Measurements from ENCODE around the gene MEGF6.

The MEGF6 gene

DNA sequence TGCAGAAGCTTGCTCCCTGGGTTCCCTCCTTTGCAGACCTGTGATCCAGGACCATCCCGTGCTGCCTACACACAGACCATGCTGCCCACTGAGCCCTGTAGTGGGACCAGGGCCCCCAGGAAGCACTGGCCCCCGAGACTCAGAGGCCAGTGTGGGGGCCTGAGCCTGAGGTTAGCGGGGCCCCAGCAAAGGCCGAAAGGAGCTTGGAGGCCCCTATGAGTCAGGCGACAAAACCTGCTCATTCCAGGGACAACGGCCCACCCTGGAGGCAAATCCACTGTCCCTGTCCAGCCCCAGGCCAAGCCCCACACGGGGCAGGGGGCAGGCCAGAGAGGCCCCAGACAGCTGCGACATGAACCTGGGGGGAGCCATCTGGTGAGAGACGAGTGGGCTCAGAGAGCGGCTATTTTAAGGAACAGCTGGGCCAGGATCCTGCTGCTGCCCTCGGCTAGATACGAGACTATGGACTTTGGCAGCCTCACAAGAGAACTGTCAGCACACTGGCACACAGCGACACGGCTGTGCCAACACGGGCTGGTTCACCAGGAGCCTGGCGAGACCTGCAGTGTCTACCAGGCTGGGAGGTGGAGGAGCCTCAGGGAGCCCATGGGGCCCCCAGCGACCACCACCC, 82.1 kb downstream of the MEGF6 start:
- H3K4me3 ChIP-seq (ENCODE audit: low read length) = no peak overlapping the region
- DNase-seq (ENCODE audit: low read depth, low spot score) = no peak
- H3K4me1 ChIP-seq (ENCODE audit: control insufficient read depth, insufficient read depth, low read length) = peaks cover 7% of the 10 kb centered on the region; the same call in 1 of the 2 replicates
- peaks cover 6% of the 10 kb centered on the region for H3K27me3 ChIP-seq (ENCODE audit: control insufficient read depth, insufficient read depth, low read length)
- H3K36me3 ChIP-seq (ENCODE audit: control insufficient read depth, insufficient read depth, low read length) = no peaks in the 10 kb centered on the region
- no peaks in the 10 kb centered on the region for H3K9me3 ChIP-seq (ENCODE audit: control insufficient read depth, insufficient read depth, low read length)
- no peak overlapping the region for H3K27ac ChIP-seq (ENCODE audit: low read length)
- WGBS (ENCODE audit: insufficient coverage, insufficient read length) = no CpG with 5 or more reads among the region's 17 CpGs

DNA sequence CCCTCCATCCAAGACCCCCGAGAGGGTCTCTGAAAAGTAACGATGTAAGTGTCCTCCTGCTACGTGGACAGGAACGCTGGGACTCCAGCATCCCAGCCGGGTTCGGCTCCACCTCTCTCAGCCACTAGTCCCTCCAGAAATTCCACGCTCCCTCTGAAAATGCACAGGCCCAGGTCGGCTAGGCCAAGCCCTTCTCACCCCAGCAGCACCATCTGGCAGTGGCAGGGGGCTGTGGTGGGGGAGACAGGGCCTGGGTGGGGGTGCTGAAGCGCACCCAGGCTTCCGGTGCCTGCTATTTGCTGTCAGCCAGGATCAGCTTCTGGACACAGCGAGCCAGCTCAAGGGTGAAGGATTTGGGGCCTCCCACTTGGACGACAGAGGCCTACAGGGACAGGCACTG, 83.5 kb downstream of the MEGF6 start:
- Histone ChIP-seq H3K27me3 (ENCODE audit: control insufficient read depth, insufficient read depth, low read length) (peaks cover 6% of the 10 kb centered on the region), H3K4me3 (ENCODE audit: low read length) (no peak overlapping the region), H3K4me1 (ENCODE audit: control insufficient read depth, insufficient read depth, low read length) (peaks cover 7% of the 10 kb centered on the region; the same call in 1 of the 2 replicates), H3K36me3 (ENCODE audit: control insufficient read depth, insufficient read depth, low read length) (no peaks in the 10 kb centered on the region), H3K27ac (ENCODE audit: low read length) (no peak overlapping the region), H3K9me3 (ENCODE audit: control insufficient read depth, insufficient read depth, low read length) (no peaks in the 10 kb centered on the region)
- DNase-seq (ENCODE audit: low read depth, low spot score) = no peak
- no CpG with 5 or more reads among the region's 12 CpGs for WGBS (ENCODE audit: insufficient coverage, insufficient read length)

DNA sequence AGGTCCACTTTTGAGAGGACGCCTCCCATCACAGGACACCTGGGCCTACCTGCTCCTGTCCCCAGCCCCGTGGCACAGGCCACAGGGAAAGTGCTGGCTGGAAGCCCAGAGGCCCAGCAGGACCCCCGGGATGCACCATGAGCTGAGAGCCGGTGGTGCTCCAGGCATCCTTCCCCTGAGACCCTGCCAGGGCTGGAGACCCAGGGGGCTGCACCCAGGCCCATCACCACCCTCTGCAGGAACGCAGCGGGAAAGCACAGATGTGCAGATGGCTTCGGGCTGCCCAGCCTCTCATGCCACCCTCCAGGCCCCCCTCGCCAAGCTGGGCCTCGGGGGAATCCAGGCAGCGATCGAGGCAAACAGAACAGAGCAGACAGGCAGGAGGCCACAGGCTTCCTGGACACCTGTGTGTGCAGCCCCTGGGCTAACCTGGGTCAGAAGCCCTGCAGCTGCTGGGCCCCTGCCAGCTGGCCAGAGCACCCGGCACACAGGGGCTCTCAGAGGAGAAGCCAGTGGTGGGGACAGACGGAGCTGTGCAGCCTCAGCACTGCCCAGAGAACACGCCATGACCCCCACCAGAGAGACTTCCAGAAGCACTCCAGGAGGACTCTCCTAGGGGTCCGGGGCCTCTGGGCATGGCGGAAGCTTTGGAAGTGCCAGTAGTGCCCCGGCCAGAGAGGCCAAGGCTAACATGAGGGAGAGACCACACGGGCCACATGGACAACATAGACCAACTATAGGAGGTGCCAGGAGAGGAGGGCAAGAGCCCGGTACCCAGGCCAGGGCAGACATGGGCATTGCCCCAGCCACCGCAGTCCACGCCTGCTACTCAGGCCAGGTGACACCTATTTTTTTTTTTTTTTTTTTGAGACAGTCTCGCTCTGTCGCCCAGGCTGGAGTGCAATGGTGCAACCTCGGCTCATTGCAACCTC, 85.5 kb downstream of the MEGF6 start:
- no peaks in the 10 kb centered on the region for H3K9me3 ChIP-seq (ENCODE audit: control insufficient read depth, insufficient read depth, low read length)
- peaks cover 4% of the 10 kb centered on the region; the same call in 1 of the 2 replicates for H3K4me1 ChIP-seq (ENCODE audit: control insufficient read depth, insufficient read depth, low read length)
- H3K27me3 ChIP-seq (ENCODE audit: control insufficient read depth, insufficient read depth, low read length) = peaks cover 6% of the 10 kb centered on the region
- H3K36me3 ChIP-seq (ENCODE audit: control insufficient read depth, insufficient read depth, low read length) = no peaks in the 10 kb centered on the region
- H3K27ac ChIP-seq (ENCODE audit: low read length) = no peak overlapping the region
- WGBS (ENCODE audit: insufficient coverage, insufficient read length) = no CpG with 5 or more reads among the region's 24 CpGs
- no peak for DNase-seq (ENCODE audit: low read depth, low spot score)
- no peak overlapping the region for H3K4me3 ChIP-seq (ENCODE audit: low read length)

DNA sequence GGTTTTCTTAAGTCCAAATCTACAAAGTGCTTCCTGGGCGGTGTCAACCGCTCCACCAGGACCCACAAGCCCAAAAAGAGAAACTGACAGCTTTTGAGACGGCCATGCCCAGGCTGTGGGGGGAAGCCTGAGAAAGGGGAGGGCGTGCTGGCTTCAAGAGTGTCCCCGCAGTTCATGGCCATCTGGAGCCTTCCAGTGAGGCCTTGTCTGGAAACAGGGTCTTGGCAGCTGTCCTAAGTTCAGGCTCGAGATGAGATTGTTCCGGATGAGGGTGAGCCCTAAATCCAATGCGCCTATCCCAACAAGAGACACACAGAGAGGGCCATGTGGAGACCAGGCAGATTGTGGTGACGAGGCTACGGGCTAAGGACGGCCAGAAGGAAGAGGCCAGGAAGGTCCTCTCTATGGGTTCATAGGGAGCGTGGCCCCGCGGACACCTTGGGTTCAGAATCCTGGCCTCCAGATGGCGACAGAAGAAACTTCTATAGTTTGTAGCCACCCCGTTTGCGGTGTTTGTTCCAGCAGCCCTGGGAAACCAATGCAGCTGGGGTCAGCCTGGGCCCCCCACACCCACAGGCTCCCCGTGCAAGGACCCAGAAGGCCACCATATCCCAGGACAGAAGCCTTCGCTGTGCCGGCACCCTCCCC, 86.6 kb downstream of the MEGF6 start:
- Histone ChIP-seq H3K36me3 (ENCODE audit: control insufficient read depth, insufficient read depth, low read length) (no peaks in the 10 kb centered on the region), H3K4me1 (ENCODE audit: control insufficient read depth, insufficient read depth, low read length) (no peaks in the 10 kb centered on the region), H3K27me3 (ENCODE audit: control insufficient read depth, insufficient read depth, low read length) (no peaks in the 10 kb centered on the region), H3K9me3 (ENCODE audit: control insufficient read depth, insufficient read depth, low read length) (no peaks in the 10 kb centered on the region), H3K4me3 (ENCODE audit: low read length) (no peak overlapping the region), H3K27ac (ENCODE audit: low read length) (no peak overlapping the region)
- DNase-seq (ENCODE audit: low read depth, low spot score) = no peak
- no CpG with 5 or more reads among the region's 20 CpGs for WGBS (ENCODE audit: insufficient coverage, insufficient read length)

DNA sequence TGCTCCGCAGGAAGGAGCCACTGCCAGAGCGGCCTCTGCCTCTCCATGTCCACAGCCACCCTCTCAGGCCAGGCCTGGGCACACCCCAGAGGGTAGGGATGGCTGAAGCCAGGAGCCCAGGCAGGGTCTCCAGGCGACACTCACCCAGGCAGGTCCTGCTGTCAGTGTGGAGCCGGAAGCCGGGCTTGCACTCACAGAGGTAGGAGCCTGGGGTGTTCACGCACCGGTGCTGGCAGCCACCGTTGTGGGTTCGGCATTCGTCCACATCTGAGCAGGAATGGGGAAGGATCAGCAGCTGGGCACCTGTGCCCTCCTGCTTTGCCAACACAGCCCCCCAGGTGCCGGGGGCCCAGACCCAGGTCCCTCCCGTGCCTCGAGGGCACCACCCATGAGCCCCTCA, 87.3 kb downstream of the MEGF6 start:
- DNase-seq (ENCODE audit: low read depth, low spot score) = no peak
- H3K9me3 ChIP-seq (ENCODE audit: control insufficient read depth, insufficient read depth, low read length) = no peaks in the 10 kb centered on the region
- H3K36me3 ChIP-seq (ENCODE audit: control insufficient read depth, insufficient read depth, low read length) = no peaks in the 10 kb centered on the region
- no peaks in the 10 kb centered on the region for H3K4me1 ChIP-seq (ENCODE audit: control insufficient read depth, insufficient read depth, low read length)
- H3K27ac ChIP-seq (ENCODE audit: low read length) = no peak overlapping the region
- H3K4me3 ChIP-seq (ENCODE audit: low read length) = no peak overlapping the region
- no CpG with 5 or more reads among the region's 13 CpGs for WGBS (ENCODE audit: insufficient coverage, insufficient read length)
- no peaks in the 10 kb centered on the region for H3K27me3 ChIP-seq (ENCODE audit: control insufficient read depth, insufficient read depth, low read length)

DNA sequence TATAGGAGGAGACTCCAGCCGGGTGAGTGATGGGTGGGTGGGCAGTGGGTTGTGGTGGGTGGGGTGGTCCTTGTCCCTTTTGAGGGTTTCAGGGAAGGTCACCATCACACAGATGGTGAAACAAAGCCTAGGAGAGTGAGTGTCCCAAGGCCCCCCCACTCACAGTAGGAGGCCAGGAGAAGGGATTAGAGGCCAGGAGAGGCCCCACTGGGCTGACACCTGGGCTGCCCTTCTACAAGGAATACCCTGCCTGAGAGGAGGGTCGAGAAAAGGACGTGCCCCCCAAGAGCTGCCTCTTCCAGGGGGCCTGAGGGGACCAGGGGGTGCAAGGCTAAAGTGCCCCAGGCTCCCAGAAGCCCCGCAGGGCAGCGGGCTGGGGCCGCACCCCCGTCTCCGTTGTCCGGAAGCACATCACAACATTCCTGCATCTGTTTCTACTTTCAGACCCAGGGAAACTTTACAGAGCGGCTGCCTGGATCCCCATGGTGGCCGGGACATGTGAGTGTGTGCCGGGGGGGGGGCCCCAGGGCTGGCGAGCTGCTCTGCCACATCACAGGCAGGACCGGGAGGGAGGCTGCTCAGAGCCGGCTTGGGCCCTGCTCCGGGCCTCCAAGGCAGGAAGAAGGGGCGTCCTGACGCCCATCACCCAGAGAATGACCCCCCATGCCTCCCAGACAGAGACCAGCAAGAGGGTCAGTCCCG, 88.6 kb downstream of the MEGF6 start:
- no peaks in the 10 kb centered on the region for H3K27me3 ChIP-seq (ENCODE audit: control insufficient read depth, insufficient read depth, low read length)
- no peaks in the 10 kb centered on the region for H3K9me3 ChIP-seq (ENCODE audit: control insufficient read depth, insufficient read depth, low read length)
- H3K27ac ChIP-seq (ENCODE audit: low read length) = no peak overlapping the region
- no peaks in the 10 kb centered on the region for H3K36me3 ChIP-seq (ENCODE audit: control insufficient read depth, insufficient read depth, low read length)
- no peak overlapping the region for H3K4me3 ChIP-seq (ENCODE audit: low read length)
- DNase-seq (ENCODE audit: low read depth, low spot score) = no peak
- WGBS (ENCODE audit: insufficient coverage, insufficient read length) = no CpG with 5 or more reads among the region's 19 CpGs
- no peaks in the 10 kb centered on the region for H3K4me1 ChIP-seq (ENCODE audit: control insufficient read depth, insufficient read depth, low read length)

DNA sequence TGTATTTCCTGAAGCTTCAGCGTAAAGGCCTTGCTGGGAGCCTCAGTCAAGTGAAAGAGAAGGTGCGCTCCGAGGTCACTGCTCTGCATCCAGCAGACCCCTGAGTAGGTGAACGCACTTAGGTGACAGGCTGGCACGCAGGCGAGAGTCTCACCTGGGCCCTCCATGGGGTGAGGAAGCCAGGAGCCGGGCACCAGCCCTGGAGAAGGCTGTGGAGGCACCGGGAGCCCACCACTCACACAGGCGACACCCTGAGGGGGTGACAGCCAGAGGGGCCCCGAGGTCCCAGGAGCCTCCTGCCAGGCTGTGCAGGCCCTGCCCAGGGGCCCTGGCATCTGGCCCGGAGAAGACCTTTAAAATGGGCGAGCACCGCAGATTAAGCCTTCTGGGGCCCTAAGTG, 89.2 kb downstream of the MEGF6 start:
- no peak for DNase-seq (ENCODE audit: low read depth, low spot score)
- Histone ChIP-seq H3K27me3 (ENCODE audit: control insufficient read depth, insufficient read depth, low read length) (no peaks in the 10 kb centered on the region), H3K9me3 (ENCODE audit: control insufficient read depth, insufficient read depth, low read length) (no peaks in the 10 kb centered on the region), H3K27ac (ENCODE audit: low read length) (no peak overlapping the region), H3K4me1 (ENCODE audit: control insufficient read depth, insufficient read depth, low read length) (no peaks in the 10 kb centered on the region), H3K4me3 (ENCODE audit: low read length) (no peak overlapping the region), H3K36me3 (ENCODE audit: control insufficient read depth, insufficient read depth, low read length) (no peaks in the 10 kb centered on the region)
- WGBS (ENCODE audit: insufficient coverage, insufficient read length) = no CpG with 5 or more reads among the region's 13 CpGs

DNA sequence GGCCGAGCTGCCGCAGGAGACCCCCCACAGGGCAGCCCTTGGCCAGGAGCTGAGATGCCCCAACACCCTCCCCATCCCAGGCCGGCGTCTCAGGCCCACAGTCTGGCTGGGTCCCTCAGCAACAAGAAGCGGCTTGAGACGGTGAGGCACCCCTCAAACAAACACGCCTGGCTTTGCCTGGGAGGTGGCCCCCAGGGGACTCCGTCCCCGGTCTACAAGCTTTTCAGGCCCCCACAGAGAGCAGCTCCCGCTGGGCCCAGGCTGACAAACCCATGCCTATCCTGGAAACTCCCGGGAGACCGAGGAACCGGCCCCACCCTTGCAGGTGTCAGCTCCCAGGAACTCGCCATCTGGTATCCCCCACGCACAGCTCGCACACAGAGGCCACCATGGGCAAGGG, 89.9 kb downstream of the MEGF6 start:
- no peak for DNase-seq (ENCODE audit: low read depth, low spot score)
- no peak overlapping the region for H3K27ac ChIP-seq (ENCODE audit: low read length)
- H3K4me1 ChIP-seq (ENCODE audit: control insufficient read depth, insufficient read depth, low read length) = no peaks in the 10 kb centered on the region
- no peak overlapping the region for H3K4me3 ChIP-seq (ENCODE audit: low read length)
- H3K9me3 ChIP-seq (ENCODE audit: control insufficient read depth, insufficient read depth, low read length) = no peaks in the 10 kb centered on the region
- no peaks in the 10 kb centered on the region for H3K36me3 ChIP-seq (ENCODE audit: control insufficient read depth, insufficient read depth, low read length)
- no peaks in the 10 kb centered on the region for H3K27me3 ChIP-seq (ENCODE audit: control insufficient read depth, insufficient read depth, low read length)
- WGBS (ENCODE audit: insufficient coverage, insufficient read length) = no CpG with 5 or more reads among the region's 16 CpGs

DNA sequence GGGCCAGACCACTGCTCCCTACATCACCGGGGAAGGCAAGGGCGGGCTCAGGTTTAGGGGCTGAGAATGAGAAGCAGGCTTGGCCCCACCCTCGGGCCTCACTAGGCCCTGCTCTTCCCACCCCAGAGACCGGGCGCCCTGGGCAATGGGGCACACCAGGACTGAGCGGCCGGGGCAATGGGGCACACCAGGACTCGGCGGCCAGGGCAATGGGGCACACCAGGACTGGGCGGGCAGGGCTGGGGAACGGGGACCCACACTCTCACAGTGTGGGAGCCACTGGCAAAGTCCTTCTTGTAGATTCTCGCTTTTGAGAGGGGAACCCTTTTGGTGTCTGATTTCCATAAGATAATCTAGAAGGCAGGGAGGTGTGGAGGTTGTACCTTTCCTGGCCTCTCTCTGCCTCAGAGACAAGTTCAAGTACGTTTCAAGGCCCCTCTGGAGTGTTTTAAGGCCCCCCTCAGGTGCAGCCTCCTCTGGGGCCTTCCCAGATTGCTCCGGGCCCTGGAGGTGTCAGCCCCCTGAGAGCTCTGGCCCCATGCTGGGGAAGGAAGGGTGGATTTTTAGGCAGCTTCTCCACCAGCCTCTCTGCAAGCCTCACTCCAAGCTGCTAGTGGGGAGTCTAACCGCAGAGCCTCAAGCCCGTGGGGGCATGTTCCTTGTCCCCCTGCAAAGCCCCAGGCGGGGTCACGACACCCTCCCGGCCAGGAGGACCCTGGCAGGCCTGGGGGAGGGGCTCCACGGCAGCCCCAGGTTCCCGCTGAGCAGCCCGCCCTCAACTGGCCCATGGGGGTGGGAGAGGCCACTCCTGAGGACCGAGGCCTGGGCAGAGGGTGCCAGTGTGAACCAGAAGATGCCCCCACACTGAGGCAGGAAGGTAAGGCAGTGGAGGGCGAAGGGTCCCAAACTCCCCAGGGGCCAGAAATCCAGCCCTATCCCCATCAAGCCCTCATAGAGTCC, 90.6 kb downstream of the MEGF6 start:
- Histone ChIP-seq H3K4me3 (ENCODE audit: low read length) (no peak overlapping the region), H3K4me1 (ENCODE audit: control insufficient read depth, insufficient read depth, low read length) (no peaks in the 10 kb centered on the region), H3K9me3 (ENCODE audit: control insufficient read depth, insufficient read depth, low read length) (no peaks in the 10 kb centered on the region), H3K27ac (ENCODE audit: low read length) (no peak overlapping the region), H3K27me3 (ENCODE audit: control insufficient read depth, insufficient read depth, low read length) (no peaks in the 10 kb centered on the region), H3K36me3 (ENCODE audit: control insufficient read depth, insufficient read depth, low read length) (no peaks in the 10 kb centered on the region)
- no peak for DNase-seq (ENCODE audit: low read depth, low spot score)
- WGBS (ENCODE audit: insufficient coverage, insufficient read length) = no CpG with 5 or more reads among the region's 24 CpGs
